Effector memory CD4-positive, alpha-beta T cell (primary cell): Measurements from ENCODE around the gene ZNF423.

Experiments
- DNase-seq, 3 donors: peaks; one replicate each; pipeline ENCODE4 v3.0.0-alpha.2; 2020
- H3K27ac ChIP-seq: 2 replicates; pipeline ENCODE4 v1.7.0; 2013; ENCODE audit warnings: mild to moderate bottlenecking, low read length, moderate library complexity; ENCODE audit not compliant: insufficient read depth, poor library complexity, severe bottlenecking
- H3K27me3 ChIP-seq: replicated peaks from 2 replicates; pipeline ENCODE4 v1.7.0; 2013; ENCODE audit warnings: mild to moderate bottlenecking, low read length; ENCODE audit not compliant: insufficient read depth, control insufficient read depth, poor library complexity, severe bottlenecking
- H3K36me3 ChIP-seq: 2 replicates; pipeline ENCODE4 v1.7.0; 2013; ENCODE audit warnings: mild to moderate bottlenecking, low read length, moderate library complexity; ENCODE audit not compliant: control insufficient read depth, insufficient read depth
- H3K4me1 ChIP-seq: 2 replicates; pipeline ENCODE4 v1.7.0; 2013; ENCODE audit warnings: low read length, mild to moderate bottlenecking; ENCODE audit not compliant: control insufficient read depth, insufficient read depth, poor library complexity, severe bottlenecking
- H3K4me3 ChIP-seq: 2 replicates; pipeline ENCODE4 v1.7.0; 2013; ENCODE audit warnings: low read length, low read depth, mild to moderate bottlenecking; ENCODE audit not compliant: insufficient read depth, poor library complexity, severe bottlenecking
- H3K9me3 ChIP-seq: 2 replicates; pipeline ENCODE4 v1.7.0; 2013; ENCODE audit warnings: mild to moderate bottlenecking, low read length, moderate library complexity; ENCODE audit not compliant: control insufficient read depth

Gene ZNF423

GRCh38 chr16:49849037-49849753, 6.7 kb downstream of the ZNF423 start:
- no peak overlapping the region for H3K27ac ChIP-seq
- H3K4me3 ChIP-seq, result no peak overlapping the region
- H3K36me3 ChIP-seq, result no peaks in the 10 kb centered on the region
- H3K9me3 ChIP-seq, result no peaks in the 10 kb centered on the region
- peaks cover 9% of the 10 kb centered on the region for H3K27me3 ChIP-seq
- H3K4me1 ChIP-seq, result no peaks in the 10 kb centered on the region
- no peak for DNase-seq

- Histone ChIP-seq H3K27ac (no peak overlapping the region), H3K4me1 (no peaks in the 10 kb centered on the region), H3K36me3 (no peaks in the 10 kb centered on the region), H3K27me3 (peaks cover 7% of the 10 kb centered on the region), H3K9me3 (no peaks in the 10 kb centered on the region), H3K4me3 (no peak overlapping the region)
- no peak for DNase-seq
These were observed 7.4 kb downstream of the ZNF423 start for GRCh38 chr16:49848530-49848929.

DNA sequence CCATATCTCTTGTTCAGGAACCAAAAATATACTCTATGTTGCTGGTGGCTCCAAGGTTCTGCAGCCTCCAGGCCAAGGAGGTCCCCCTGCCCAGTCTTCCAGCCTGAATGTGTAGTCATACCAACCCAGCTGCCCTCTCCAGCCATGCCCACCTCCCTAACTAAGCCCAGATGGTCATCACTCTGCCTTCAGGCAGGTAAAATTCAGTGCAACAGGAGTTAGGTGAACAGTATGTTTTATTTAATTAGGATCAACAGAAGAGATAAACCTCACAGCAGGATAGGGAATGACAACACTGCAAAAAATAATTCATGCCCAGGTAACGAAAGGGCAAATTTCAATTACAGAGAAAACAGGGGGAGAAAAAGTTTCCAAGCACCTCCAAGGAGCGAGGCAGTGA, 9.1 kb downstream of the ZNF423 start:
- DNase-seq, result no peak
- no peak overlapping the region for H3K4me3 ChIP-seq
- no peaks in the 10 kb centered on the region for H3K4me1 ChIP-seq
- H3K27me3 ChIP-seq, result no peaks in the 10 kb centered on the region
- H3K36me3 ChIP-seq, result no peaks in the 10 kb centered on the region
- H3K9me3 ChIP-seq, result no peaks in the 10 kb centered on the region
- H3K27ac ChIP-seq, result no peak overlapping the region

GRCh38 chr16:49844359-49844758, 11.6 kb downstream of the ZNF423 start:
- Histone ChIP-seq H3K36me3 (no peaks in the 10 kb centered on the region), H3K4me3 (no peak overlapping the region), H3K9me3 (no peaks in the 10 kb centered on the region), H3K27me3 (no peaks in the 10 kb centered on the region), H3K27ac (no peak overlapping the region), H3K4me1 (no peaks in the 10 kb centered on the region)
- no peak for DNase-seq

- H3K27me3 ChIP-seq, result no peaks in the 10 kb centered on the region
These were observed 12.2 kb downstream of the ZNF423 start for GRCh38 chr16:49843758-49844157.

GRCh38 chr16:49842972-49843371, 12.9 kb downstream of the ZNF423 start:
- no peaks in the 10 kb centered on the region for H3K9me3 ChIP-seq
- no peaks in the 10 kb centered on the region for H3K4me1 ChIP-seq
- H3K36me3 ChIP-seq, result no peaks in the 10 kb centered on the region

More at GRCh38 chr16:49843758-49844157, 12.2 kb downstream of the ZNF423 start:
- no peaks in the 10 kb centered on the region for H3K9me3 ChIP-seq
- no peak overlapping the region for H3K27ac ChIP-seq
- H3K36me3 ChIP-seq, result no peaks in the 10 kb centered on the region
- no peaks in the 10 kb centered on the region for H3K4me1 ChIP-seq
- no peak overlapping the region for H3K4me3 ChIP-seq
- no peak for DNase-seq

DNA sequence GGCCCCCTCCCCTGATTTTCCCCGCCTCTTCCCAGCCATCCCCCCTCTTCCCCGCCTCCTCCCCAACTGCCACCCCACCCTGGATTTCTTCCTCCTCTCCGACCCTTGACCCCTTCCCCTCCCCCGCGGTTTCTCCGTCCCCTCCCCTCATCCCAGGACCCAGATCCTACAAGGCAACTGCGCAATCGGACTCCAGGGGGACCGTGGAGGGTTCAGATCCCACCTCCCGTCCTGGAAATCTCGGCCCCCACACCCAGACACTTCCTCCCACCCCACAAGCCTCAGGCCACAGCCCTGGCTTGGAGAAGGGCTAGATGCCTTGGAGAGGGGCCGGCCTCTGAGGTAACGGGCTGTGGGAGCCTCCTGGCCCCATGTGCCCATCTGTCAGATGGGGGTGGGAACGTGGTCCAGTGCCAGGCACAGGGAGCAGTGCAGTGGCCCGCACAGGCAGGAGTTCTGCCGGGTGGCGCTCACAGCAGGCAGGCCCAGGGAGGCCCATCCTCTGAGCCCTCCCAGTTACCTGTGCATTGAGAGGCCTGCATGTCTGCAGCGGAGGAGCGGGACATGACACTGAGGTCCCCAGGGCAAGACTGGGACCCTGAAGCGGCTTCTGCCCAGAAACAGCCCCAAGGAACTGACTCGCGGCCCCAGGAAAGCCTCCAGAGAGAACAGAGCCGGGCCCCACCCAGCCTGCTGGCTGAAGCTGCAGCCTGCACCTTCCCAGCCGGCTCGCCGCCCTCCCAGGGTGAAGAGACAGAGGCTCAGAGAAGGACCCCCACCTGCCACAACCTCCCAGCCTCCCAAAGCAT, 16.7 kb downstream of the ZNF423 start:
- no peak for DNase-seq
- Histone ChIP-seq H3K4me1 (no peaks in the 10 kb centered on the region), H3K36me3 (no peaks in the 10 kb centered on the region), H3K4me3 (no peak overlapping the region), H3K27ac (no peak overlapping the region), H3K9me3 (no peaks in the 10 kb centered on the region), H3K27me3 (peaks cover 11% of the 10 kb centered on the region)

More at GRCh38 chr16:49842972-49843371, 12.9 kb downstream of the ZNF423 start:
- Histone ChIP-seq H3K4me3 (no peak overlapping the region), H3K27me3 (peaks cover 5% of the 10 kb centered on the region), H3K27ac (no peak overlapping the region)
- no peak for DNase-seq

DNA sequence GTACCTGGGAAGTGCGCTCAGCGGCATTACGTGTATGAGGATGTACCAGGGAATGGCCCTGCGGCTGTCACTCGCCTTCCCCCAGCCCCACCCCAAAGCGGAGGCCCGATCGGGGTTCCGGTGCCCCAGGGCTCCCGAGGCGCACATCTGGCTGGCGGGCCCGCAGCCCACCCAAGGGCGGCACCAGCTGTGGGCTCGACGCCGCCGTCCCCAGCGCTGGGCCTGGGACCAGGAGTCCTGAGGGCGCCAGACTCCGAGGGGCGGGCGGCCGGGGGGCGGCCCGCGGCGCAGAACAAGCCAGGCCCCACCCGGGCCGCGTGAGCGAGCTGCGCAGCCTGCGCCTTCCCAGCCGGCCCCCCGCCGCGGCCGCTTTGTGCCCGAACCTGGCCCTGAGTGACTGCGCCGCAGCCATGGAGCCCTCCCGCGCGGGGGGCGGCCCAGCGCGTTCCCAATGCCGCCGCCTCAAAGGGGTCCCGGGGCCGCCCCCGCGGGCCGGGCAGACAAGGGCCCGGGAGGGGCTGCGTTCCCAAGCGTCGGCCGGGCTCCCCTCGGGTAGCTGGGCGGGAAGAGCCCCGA, 17.4 kb downstream of the ZNF423 start:
- Histone ChIP-seq H3K4me1 (no peaks in the 10 kb centered on the region), H3K36me3 (no peaks in the 10 kb centered on the region), H3K27ac (no peak overlapping the region), H3K4me3 (no peak overlapping the region), H3K9me3 (no peaks in the 10 kb centered on the region), H3K27me3 (peaks cover 11% of the 10 kb centered on the region)
- DNase-seq, result no peak

GRCh38 chr16:49837688-49838410, 18.1 kb downstream of the ZNF423 start:
- no peaks in the 10 kb centered on the region for H3K9me3 ChIP-seq
- H3K4me1 ChIP-seq, result no peaks in the 10 kb centered on the region
- H3K4me3 ChIP-seq, result no peak overlapping the region
- no peak for DNase-seq
- no peaks in the 10 kb centered on the region for H3K36me3 ChIP-seq
- H3K27me3 ChIP-seq, result peaks cover 11% of the 10 kb centered on the region
- H3K27ac ChIP-seq, result no peak overlapping the region
